Stimulated activated CD8-positive, alpha-beta memory T cell treated with anti-CD3 and anti-CD28 coated beads, Interleukin-4, amount 100 ng/mL, for 48 hours (primary cell): Measurements from ENCODE around the gene COL19A1.

Source experiments
- DNase-seq: peaks from one replicate; pipeline ENCODE4 v3.0.0-alpha.2; 2020

COL19A1 gene

GRCh38 chr6:70241991-70242420 lies 375.6 kb downstream of the COL19A1 start:
- no peak for DNase-seq

DNA sequence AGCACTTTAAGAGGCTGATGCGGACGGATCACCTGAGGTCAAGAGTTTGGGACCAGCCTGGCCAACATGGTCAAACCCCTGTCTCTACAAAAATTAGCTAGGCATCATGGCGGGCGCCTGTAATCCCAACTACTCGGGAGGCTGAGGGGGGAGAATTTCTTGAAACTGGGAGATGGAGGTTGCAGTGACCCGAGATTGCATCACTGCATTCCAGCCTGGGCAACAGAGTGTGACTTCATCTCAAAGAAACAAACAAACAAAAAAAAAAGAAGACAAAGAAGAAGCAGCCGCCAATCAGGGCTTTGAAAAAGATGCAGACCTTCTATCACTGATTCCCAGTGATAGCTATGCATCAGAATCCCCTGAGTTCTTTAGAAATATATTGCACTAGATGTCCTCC lies 379.8 kb downstream of the COL19A1 start:
- no peak for DNase-seq

DNA sequence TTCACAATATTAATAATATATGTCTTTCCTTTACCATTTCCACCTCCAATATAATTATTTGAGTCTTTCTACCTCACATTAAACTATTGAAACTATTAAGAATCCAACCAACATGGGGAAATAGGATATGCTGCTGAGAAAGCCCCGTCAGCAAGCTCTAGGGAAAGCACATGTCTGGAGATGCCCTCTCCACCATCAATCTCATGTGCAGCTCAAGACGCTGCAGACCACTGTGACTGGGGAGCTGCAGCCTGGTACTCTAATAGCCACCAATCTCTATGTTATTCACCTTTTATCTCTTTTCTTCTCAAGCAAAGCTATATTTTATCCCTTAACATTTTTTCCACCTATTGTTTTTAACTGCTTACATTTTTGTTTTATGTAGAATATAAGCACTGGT lies 386.2 kb downstream of the COL19A1 start:
- no peak for DNase-seq

DNA sequence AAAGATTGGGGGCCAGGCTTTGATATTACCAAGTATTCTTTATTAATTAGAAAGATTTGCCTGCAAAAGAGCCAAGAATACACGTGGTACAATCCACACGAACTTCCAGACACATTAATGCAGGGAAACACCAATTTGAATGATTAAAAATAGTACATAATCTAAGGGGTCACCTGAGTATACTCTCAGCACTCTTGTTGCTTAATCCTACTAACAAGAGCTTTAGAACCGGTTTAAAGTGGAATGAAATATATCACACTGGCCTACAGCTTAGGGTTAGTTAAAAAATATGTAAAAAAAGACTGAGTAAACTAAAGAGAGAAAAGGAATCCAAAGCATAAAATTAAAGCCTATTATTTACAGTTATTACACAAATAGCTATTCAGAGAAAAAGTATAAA lies 387.6 kb downstream of the COL19A1 start:
- no peak for DNase-seq

DNA sequence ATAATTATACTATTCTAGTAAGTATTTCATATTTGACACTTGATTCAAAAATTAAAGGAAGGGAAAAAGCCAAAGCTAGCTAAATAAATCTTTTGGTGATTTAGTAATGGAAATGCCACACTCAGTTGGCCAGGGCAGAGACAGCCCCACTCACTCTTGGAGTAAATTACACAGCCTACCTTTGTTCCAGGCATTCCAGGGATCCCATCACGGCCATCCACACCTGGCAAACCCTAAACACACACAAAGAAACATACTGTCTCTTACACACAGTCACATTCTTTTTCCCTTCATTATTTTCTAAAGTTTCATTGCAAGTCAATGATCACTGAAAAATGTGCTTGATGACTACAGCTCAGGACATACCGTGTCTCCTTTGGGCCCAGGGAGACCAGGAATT lies 388.4 kb downstream of the COL19A1 start:
- DNase-seq = no peak

DNA sequence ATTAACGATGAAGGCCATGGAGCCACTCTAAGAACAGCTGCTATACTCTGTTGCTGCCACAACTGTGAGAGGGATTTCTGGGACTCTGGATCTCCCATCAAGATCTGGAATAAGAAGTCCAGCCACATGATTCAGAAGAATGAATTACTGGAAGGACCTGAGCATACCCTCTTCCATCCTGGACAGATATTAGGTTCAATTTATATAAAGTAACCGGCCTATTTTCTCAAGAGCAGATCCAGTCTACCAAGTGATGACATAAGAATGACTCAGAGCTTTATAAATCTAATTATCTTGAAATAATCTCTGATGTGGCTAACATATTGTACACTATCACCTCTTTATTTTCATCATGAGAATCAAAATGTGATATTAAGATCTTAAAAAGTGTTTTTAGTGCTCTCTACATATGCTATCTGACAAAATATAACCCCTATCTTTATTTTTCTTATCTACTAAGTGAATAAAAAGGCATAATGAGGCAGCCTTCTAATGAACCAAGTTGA lies 391.5 kb downstream of the COL19A1 start:
- no peak for DNase-seq

DNA sequence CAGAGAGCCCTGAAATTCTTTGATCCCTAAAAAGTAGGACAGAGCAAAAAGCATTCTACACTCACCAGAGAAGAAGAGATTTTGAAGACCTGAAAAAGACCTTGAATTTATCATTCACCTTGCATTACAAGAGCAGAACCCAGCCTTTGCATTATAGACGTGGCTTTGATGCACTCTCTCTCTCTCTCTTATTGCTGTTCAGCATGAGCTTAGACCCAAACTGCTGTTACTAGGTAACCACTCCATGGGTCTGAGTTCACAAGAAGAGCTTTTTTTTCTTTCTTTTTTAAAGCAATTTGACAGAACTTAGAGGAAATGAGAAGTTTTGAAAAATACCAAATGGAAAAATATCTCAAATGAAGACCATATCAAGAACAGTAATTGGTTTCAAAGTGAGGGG lies 392.1 kb downstream of the COL19A1 start:
- DNase-seq = no peak
